HG02588 (cell line): ENCODE results near the gene MITF.

Experiments used
- ATAC-seq: cut with Tn5 transposase; IDR thresholded peaks from one replicate; pipeline ENCODE4 v1.9.1; 2021; ENCODE audit warnings: mild to moderate bottlenecking, moderate library complexity; ENCODE audit not compliant: unreplicated experiment

The MITF gene

GRCh38 chr3:70000028-70000410, 260.8 kb downstream of the MITF start:
- ATAC-seq: no peak

- ATAC-seq: no peak
Observed at GRCh38 chr3:70000563-70001081, 261.4 kb downstream of the MITF start.

GRCh38 chr3:70003119-70003518, 263.9 kb downstream of the MITF start:
- no peak for ATAC-seq

GRCh38 chr3:70006089-70006488, 266.8 kb downstream of the MITF start:
- ATAC-seq: no peak

GRCh38 chr3:70010346-70010745, 271.1 kb downstream of the MITF start:
- no peak for ATAC-seq

GRCh38 chr3:70011582-70011981, 272.3 kb downstream of the MITF start:
- ATAC-seq: no peak
